K562 (cell line): ENCODE measurements around the gene SCAPER. TPM values are rescaled to one million over a fixed set of nuclear protein-coding genes. Genes with fewer than 3 reads are reported as not detected.

Source experiments
- ATAC-seq: fragments of 200-7000 bp; cut with Tn5 transposase; 3 replicates; pipeline ENCODE4 v1.9.1; 2020; ENCODE audit warnings: moderate library complexity
- BruUV-seq: library from RNA; stranded (reverse); fragments of 400-500 nt; replicated peaks from 2 replicates; lab custom pipeline; 2021; lab: Mats Ljungman, UMichigan
- CTCF ChIA-PET: fragments of 300-600 bp; formaldehyde crosslinking; extraction: SDS; loops from one replicate; lab custom pipeline; 2021; ENCODE audit warnings: low intra/inter-chr PET ratio; lab: Yijun Ruan, JAX
- POLR2A ChIA-PET: fragments of 300-600, 350-650 bp; sonication (Branson Sonifier 250); formaldehyde crosslinking; extraction: SDS; loops from one replicate; lab custom pipeline; 2021; ENCODE audit warnings: antibody characterized with exemption, inconsistent platforms; lab: Yijun Ruan, JAX
- DNase-seq, 4 experiments: peaks; one replicate each; pipeline versions ENCODE4 v3.0.0 to v3.0.0-alpha.2; 2011 to 2018; ENCODE audit warnings: low spot score in 3 of 4, mixed read lengths in 3 of 4; ENCODE audit errors: extremely low read depth in 1 of 4
- FAIRE-seq: peaks from 2 replicates; lab custom pipeline; 2011; peaks lifted over from hg19 to GRCh38; lab: Jason Lieb, UNC
- H2AFZ ChIP-seq: 2 replicates; pipeline ENCODE4 v1.6.0; 2011; ENCODE audit warnings: low read depth, low read length, control low read depth, inconsistent platforms
- H3K27ac ChIP-seq: fragments of 200-600 bp; 3 replicates; pipeline ENCODE4 v1.8.0; 2011; ENCODE audit warnings: low read depth, mild to moderate bottlenecking, control low read depth, inconsistent platforms, low read length, moderate library complexity, mixed read lengths; ENCODE audit errors: extremely low read depth
- H3K27me3 ChIP-seq, 2 experiments: fragments of 300-600 bp in 1 of 2; 2 replicates in 1 of 2; 3 replicates in 1 of 2; pipeline versions ENCODE4 v1.6.0 to v1.8.0; 2011; ENCODE audit warnings: inconsistent platforms in 2 of 2, low read length in 2 of 2, mild to moderate bottlenecking in 1 of 2, mixed read lengths in 1 of 2, moderate library complexity in 1 of 2; ENCODE audit not compliant: control insufficient read depth in 2 of 2, insufficient read depth in 2 of 2
- H3K36me3 ChIP-seq: fragments of 300-600 bp; 3 replicates; pipeline ENCODE4 v1.8.0; 2011; ENCODE audit warnings: mild to moderate bottlenecking, low read length, inconsistent platforms; ENCODE audit not compliant: control insufficient read depth, insufficient read depth
- H3K4me1 ChIP-seq, 2 experiments: fragments of 200-600 bp in 1 of 2; replicated peaks in 1 of 2; 2 replicates in 1 of 2; 3 replicates in 1 of 2; pipeline versions ENCODE4 v1.5.1 to v1.8.0; 2011; ENCODE audit warnings: inconsistent platforms in 2 of 2, low read length in 2 of 2, mild to moderate bottlenecking in 1 of 2, mixed read lengths in 1 of 2, moderate library complexity in 1 of 2; ENCODE audit not compliant: control insufficient read depth in 2 of 2, insufficient read depth in 2 of 2
- H3K4me2 ChIP-seq: 2 replicates; pipeline ENCODE4 v1.6.1; 2011; ENCODE audit warnings: low read length, control low read depth, inconsistent platforms, mixed read lengths; ENCODE audit not compliant: insufficient read depth
- H3K4me3 ChIP-seq: fragments of 200-600 bp; sonication (generic), shearing (Covaris generic); 2 replicates; pipeline ENCODE4 v1.5.1; 2016; ENCODE audit warnings: control low read depth, inconsistent platforms
- H3K79me2 ChIP-seq: fragments of 200-600 bp; 3 replicates; pipeline ENCODE4 v1.8.0; 2011; ENCODE audit warnings: low read length, inconsistent platforms; ENCODE audit not compliant: control insufficient read depth, insufficient read depth
- H3K9ac ChIP-seq, 2 experiments: 2 replicates each; pipeline versions ENCODE4 v1.6.0 to v1.6.1; 2011; ENCODE audit warnings: low read depth in 2 of 2, low read length in 2 of 2, control low read depth in 1 of 2, inconsistent platforms in 1 of 2, mild to moderate bottlenecking in 1 of 2, mixed read lengths in 1 of 2; ENCODE audit not compliant: insufficient read depth in 1 of 2
- H3K9me1 ChIP-seq: one replicate; pipeline ENCODE4 v1.6.0; 2011; ENCODE audit warnings: inconsistent platforms, mild to moderate bottlenecking, low read length, moderate library complexity; ENCODE audit not compliant: control insufficient read depth, insufficient read depth
- H3K9me3 ChIP-seq: replicated peaks from 2 replicates; pipeline ENCODE4 v1.5.1; 2011; ENCODE audit warnings: low read depth, low read length, inconsistent platforms; ENCODE audit not compliant: control insufficient read depth, insufficient read depth
- H4K20me1 ChIP-seq: replicated peaks from 2 replicates; pipeline ENCODE4 v1.6.1; 2011; ENCODE audit warnings: low read length, inconsistent platforms, mixed read lengths; ENCODE audit not compliant: control insufficient read depth, insufficient read depth
- DNMT1 ChIP-seq: fragments of 450-650 bp; IDR thresholded peaks from 2 replicates; pipeline ENCODE4 v1.6.1; 2016; ENCODE audit warnings: antibody characterized with exemption, mild to moderate bottlenecking
- ETV6 ChIP-seq, 3 experiments: fragments of 150-350 bp in 1 of 3; sonication (generic) in 1 of 3; formaldehyde crosslinking in 1 of 3; IDR thresholded peaks; 2 replicates each; pipeline versions ENCODE4 v1.6.1 to v1.8.0; 2014 to 2022; ENCODE audit warnings: borderline replicate concordance in 2 of 3, low read depth in 2 of 3, antibody characterized with exemption in 1 of 3, low read length in 1 of 3, mild to moderate bottlenecking in 1 of 3, missing genetic modification reagents in 1 of 3
- HNRNPUL1 ChIP-seq: fragments of 200-400 bp; formaldehyde crosslinking; IDR thresholded peaks from 2 replicates; pipeline ENCODE4 v1.6.1; 2017; ENCODE audit warnings: low read length
- MYC ChIP-seq, 2 experiments: fragments of 250-450 bp in 1 of 2; sonication (Bioruptor Pico) in 1 of 2; IDR thresholded peaks; 2 replicates each; pipeline versions ENCODE4 v1.5.1 to v1.6.1; 2012 to 2021; ENCODE audit warnings: low read depth in 2 of 2, borderline replicate concordance in 1 of 2, improper control_type of control experiment in 1 of 2, low read length in 1 of 2, mild to moderate bottlenecking in 1 of 2, moderate library complexity in 1 of 2
- POLR2A ChIP-seq: fragments of 450-650 bp; conservative IDR thresholded peaks from 2 replicates; pipeline ENCODE4 v1.6.1; 2016
- RBBP5 ChIP-seq: fragments of 200-600 bp; sonication (generic); IDR thresholded peaks from 2 replicates; pipeline ENCODE4 v1.6.1; 2012; ENCODE audit warnings: borderline replicate concordance, mild to moderate bottlenecking, low read length, control low read depth, inconsistent platforms; ENCODE audit not compliant: insufficient read depth, poor library complexity, severe bottlenecking
- SIRT6 ChIP-seq: IDR thresholded peaks from one replicate; pipeline ENCODE4 v1.6.1; 2012; ENCODE audit warnings: low read depth, mild to moderate bottlenecking, control low read depth, inconsistent platforms, low read length, moderate library complexity
- ZNF140 ChIP-seq: fragments of 250-450 bp; sonication (Bioruptor Pico); IDR thresholded peaks from 2 replicates; pipeline ENCODE4 v1.8.0; 2021; ENCODE audit warnings: moderate library complexity, mild to moderate bottlenecking, inconsistent platforms
- WGBS: fragments of 100-300 bp; shearing (Covaris generic); methylation state at CpG from one replicate; pipeline ENCODE4 v1.1.6; 2016; ENCODE audit warnings: low coverage, mixed read lengths; ENCODE audit not compliant: insufficient coverage; ENCODE audit errors: missing lambda C conversion rate; 5-methylcytosine and 5-hydroxymethylcytosine counted together
- in situ Hi-C: fragments of 300-500 bp; cut with MboI; formaldehyde crosslinking; loops from 4 replicates; pipeline ENCODE4 v1.15.0; 2018; ENCODE audit warnings: inconsistent platforms, mixed read lengths
- intact Hi-C: fragments of 100-400 bp; cut with micrococcal nuclease; formaldehyde crosslinking; loops from 2 replicates; pipeline ENCODE4 v1.14.2; 2022
- polyA plus RNA-seq, 8 experiments: library from polyadenylated mRNA; depleted of rRNA in 4 of 8; stranded (reverse) in 5 of 8; unstranded in 3 of 8; fragments of >200 nt; fragmentation: Nextera tagmentation in 2 of 8; fragmentation: Illumina TruSeq in 1 of 8; extraction: Ambion mirVana in 2 of 8; extraction: Trizol in 1 of 8; gene quantifications; 2 replicates each; pipeline versions ENCODE4 v1.2.1 to v1.2.3, GENCODE V29; 2011 to 2014; ENCODE audit warnings: inconsistent platforms in 1 of 8, missing spikeins in 1 of 8
- total RNA-seq, 7 experiments: library from RNA; depleted of rRNA in 6 of 7; stranded (reverse); fragments of >200 nt in 6 of 7; fragmentation: Illumina TruSeq in 2 of 7; extraction: Trizol in 2 of 7; gene quantifications; 2 replicates each; pipeline versions ENCODE4 v1.2.1 to v1.2.3, GENCODE V29; 2011 to 2021; ENCODE audit warnings: low replicate concordance in 1 of 7

The SCAPER gene
- total and polyA plus RNA-seq, 9 of the 15 experiments (the other 6 are each of a cell fraction or from before 2014, with no cell fraction given), result 1.3 to 5.7 (median 3.2) TPM

- BruUV-seq, result no TSS peak
- Histone ChIP-seq H3K79me2 (no peaks in the 10 kb centered on the region), H3K9ac (no peak overlapping the region)
- intact Hi-C loops, result no loop called here
- TF ChIP-seq HNRNPUL1, result no peak
- TF ChIP-seq SIRT6, result no peak
- TF ChIP-seq ETV6 (IDR thresholded peaks at IDR 0.05; ENCODE audit: borderline replicate concordance in 1 of 2, low read depth in 2 of 2, low read length in 1 of 2), result no peak
- no peak for TF ChIP-seq ETV6 (CRISPR knock-in tag; IDR thresholded peaks at IDR 0.05; ENCODE audit: borderline replicate concordance)
- TF ChIP-seq MYC (IDR thresholded peaks at IDR 0.05; ENCODE audit: low read depth, low read length), result no peak
- TF ChIP-seq MYC (CRISPR knock-in tag; IDR thresholded peaks at IDR 0.05; ENCODE audit: borderline replicate concordance, low read depth), result no peak
- no peak for TF ChIP-seq RBBP5
- TF ChIP-seq DNMT1, result no peak
- TF ChIP-seq ZNF140 (CRISPR knock-in tag), result no peak
- no peak for TF ChIP-seq POLR2A
- TF ChIP-seq, all 486 proteins: peak for 0
- Histone ChIP-seq H3K4me1 (peaks cover 0 to 5% of the 10 kb centered on the region in 2 experiments; a peak in 3 of 5 replicates), H3K4me2 (no peak overlapping the region), H3K9me3 (no peaks in the 10 kb centered on the region), H3K4me3 (no peak overlapping the region), H4K20me1 (no peaks in the 10 kb centered on the region), H3K27ac (no peak overlapping the region), H3K36me3 (no peaks in the 10 kb centered on the region), H3K27me3 (peaks cover 0 to 2% of the 10 kb centered on the region in 2 experiments; a peak in 1 of 5 replicates), H2AFZ (no peak overlapping the region), H3K9me1 (no peaks in the 10 kb centered on the region)
- 60% methylated on average over 5 of the region's 5 CpGs for WGBS
- in situ Hi-C loops, result no loop called here
- no peak for FAIRE-seq
- DNase-seq, result no peak
- ChIA-PET CTCF (no interaction called here), POLR2A (no interaction called here)
- no peak for ATAC-seq
Observed at GRCh38 chr15:76321602-76322001, 583.5 kb downstream of the SCAPER start.
